Lower lobe of right lung (tissue), 2 donors: Measurements from ENCODE around the gene PXK. TPM values are rescaled to one million over a fixed set of nuclear protein-coding genes. Genes with fewer than 3 reads are reported as not detected.

Experiments used
- ATAC-seq, 2 donors: fragments of 200-7000 bp; cut with Tn5 transposase; one replicate each; pipeline ENCODE4 v1.9.1; 2020 to 2022; ENCODE audit warnings: mild to moderate bottlenecking in 2 of 2, moderate library complexity in 2 of 2
- DNase-seq: peaks from one replicate; pipeline ENCODE4 v3.0.0-alpha.2; 2020
- H3K27ac ChIP-seq: fragments of 200-600 bp; one replicate; pipeline ENCODE4 v1.8.0; 2022
- H3K27me3 ChIP-seq: fragments of 200-600 bp; one replicate; pipeline ENCODE4 v1.8.0; 2022; ENCODE audit warnings: low read depth
- H3K36me3 ChIP-seq: fragments of 200-600 bp; one replicate; pipeline ENCODE4 v1.8.0; 2022; ENCODE audit warnings: mild to moderate bottlenecking
- H3K4me1 ChIP-seq: fragments of 200-600 bp; one replicate; pipeline ENCODE4 v1.8.0; 2022
- H3K4me3 ChIP-seq: fragments of 200-600 bp; one replicate; pipeline ENCODE4 v1.8.0; 2022; ENCODE audit warnings: mild to moderate bottlenecking
- H3K9me3 ChIP-seq: fragments of 200-600 bp; one replicate; pipeline ENCODE4 v1.8.0; 2022
- intact Hi-C: fragments of 100-400 bp; cut with DNase I; formaldehyde crosslinking; loops from one replicate; pipeline ENCODE4 v1.11.0; 2022
- total RNA-seq: library from RNA; stranded (reverse); fragmentation: NEBNext Ultra II Directional; extraction: Animal tissue kit (Norgen Biotek cat#: 25700); gene quantifications from one replicate; pipeline ENCODE4 v1.2.1, GENCODE V29; 2021
- TF ChIP-seq, protein P1 (sequence below): fragments of 200-600 bp; IDR thresholded peaks from one replicate; pipeline ENCODE4 v1.8.0; 2022; ENCODE audit warnings: antibody characterized with exemption, mild to moderate bottlenecking
- donor health status: DM: no; HTN: yes; CAD: no; lungs with severe emphysema.

PXK gene
- total RNA-seq, 1 donor from 2014 or later = 23.7 TPM

DNA sequence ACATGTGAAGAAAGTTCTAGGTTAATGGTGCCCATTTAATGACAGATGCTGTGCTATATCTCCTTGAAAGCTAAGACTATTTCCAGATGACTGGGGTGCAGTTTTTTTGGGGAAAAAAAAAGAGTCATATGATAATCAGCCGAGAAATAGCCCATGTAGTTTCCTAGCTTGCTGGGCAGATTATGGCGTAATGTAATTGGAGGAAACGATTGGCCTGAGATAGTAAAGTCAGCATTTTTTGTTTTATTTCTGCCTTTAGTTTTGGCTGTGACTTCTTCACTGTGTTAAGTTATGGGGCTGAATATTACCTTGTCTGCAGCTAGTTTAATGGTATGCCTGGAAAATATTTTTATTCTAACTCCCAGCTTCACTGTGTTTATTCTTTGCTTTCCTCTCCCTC lies 77.0 kb downstream of the PXK start:
- ATAC-seq (no peak), DNase-seq (no peak)
- Histone ChIP-seq H3K4me3 (no peak overlapping the region), H3K4me1 (peaks cover 7% of the 10 kb centered on the region), H3K27ac (no peak overlapping the region), H3K27me3 (no peaks in the 10 kb centered on the region), H3K36me3 (peaks cover 69% of the 10 kb centered on the region), H3K9me3 (no peaks in the 10 kb centered on the region)
- TF ChIP-seq, protein P1, sequence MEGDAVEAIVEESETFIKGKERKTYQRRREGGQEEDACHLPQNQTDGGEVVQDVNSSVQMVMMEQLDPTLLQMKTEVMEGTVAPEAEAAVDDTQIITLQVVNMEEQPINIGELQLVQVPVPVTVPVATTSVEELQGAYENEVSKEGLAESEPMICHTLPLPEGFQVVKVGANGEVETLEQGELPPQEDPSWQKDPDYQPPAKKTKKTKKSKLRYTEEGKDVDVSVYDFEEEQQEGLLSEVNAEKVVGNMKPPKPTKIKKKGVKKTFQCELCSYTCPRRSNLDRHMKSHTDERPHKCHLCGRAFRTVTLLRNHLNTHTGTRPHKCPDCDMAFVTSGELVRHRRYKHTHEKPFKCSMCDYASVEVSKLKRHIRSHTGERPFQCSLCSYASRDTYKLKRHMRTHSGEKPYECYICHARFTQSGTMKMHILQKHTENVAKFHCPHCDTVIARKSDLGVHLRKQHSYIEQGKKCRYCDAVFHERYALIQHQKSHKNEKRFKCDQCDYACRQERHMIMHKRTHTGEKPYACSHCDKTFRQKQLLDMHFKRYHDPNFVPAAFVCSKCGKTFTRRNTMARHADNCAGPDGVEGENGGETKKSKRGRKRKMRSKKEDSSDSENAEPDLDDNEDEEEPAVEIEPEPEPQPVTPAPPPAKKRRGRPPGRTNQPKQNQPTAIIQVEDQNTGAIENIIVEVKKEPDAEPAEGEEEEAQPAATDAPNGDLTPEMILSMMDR = no peak
- intact Hi-C loops = loop anchor here (10.0 kb wide), 1 partner anchor 85 kb away; no protein-coding TSS in a partner anchor

DNA sequence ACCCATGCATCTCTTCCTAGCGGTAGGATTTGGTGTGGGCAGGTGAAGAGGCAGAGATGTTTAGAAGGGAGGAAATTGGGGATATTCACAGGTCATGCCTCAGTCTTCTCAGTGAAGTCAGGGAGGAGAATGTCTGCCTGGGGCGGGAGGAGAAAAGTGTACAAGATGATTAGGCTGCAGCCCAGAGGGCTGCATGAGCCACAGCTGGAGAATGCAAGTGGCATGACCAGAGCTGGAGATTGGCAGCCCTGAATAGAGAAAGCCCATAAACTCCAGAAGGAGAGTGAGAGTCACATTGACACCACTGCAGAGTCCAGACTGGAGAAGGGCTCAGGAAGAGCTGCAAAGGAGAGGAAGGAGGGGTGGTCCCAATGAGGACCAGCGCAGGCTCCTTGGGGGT lies 78.3 kb downstream of the PXK start:
- intact Hi-C loops = loop anchor here (10.0 kb wide), 1 partner anchor 86 kb away; no protein-coding TSS in a partner anchor
- DNase-seq = no peak
- no peak for ATAC-seq

DNA sequence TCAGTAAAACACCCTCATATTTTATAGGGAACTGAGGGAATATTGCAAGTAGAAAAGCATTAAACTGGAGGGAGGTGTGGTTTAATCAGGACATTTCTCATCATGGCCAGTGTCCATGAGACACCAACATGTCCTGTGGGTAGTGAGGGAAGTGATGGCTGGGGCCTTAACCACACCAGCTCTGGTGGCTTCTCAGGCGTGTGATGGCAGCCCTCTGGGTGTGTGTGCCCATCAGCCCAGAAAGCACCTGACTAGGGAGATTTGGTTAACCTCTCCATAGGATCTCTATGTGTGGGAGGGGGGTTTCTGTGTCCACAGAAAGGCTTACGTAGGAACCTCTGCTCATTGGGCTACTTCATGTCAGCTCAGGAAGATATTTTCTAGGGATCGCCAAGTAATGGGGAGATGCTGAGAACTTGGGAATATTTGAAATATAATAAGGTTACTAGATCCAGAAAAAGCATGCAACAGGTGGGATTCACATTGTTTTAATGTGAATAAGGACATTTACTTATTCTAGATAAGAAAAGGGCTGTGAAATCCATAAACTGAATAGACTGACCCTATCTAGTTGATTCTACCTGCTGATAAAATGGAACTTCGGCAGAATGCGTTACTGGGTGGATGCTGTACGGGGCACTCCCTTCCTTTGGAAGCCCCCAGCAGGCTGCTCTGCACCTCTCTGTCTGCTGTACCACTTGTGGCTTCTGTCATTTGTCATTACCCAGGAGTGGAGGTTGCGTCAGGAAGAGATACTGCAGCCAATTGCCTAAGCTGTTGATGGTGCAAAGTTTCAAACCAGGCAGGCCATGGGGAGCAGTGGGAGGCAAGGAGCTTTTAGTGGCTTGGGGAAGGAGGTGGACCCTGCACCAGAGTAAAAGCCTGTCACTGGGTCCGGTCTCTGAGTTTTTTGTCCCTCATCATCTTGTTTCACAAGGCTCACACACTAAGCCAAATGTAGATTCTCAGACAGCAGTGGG lies 79.4 kb downstream of the PXK start:
- no peaks in the 10 kb centered on the region for H3K9me3 ChIP-seq
- H3K4me3 ChIP-seq = no peak overlapping the region
- TF ChIP-seq, protein P1 = no peak
- DNase-seq (no peak), ATAC-seq (no peak)
- H3K4me1 ChIP-seq = peaks cover 7% of the 10 kb centered on the region
- H3K36me3 ChIP-seq = peaks cover 56% of the 10 kb centered on the region
- intact Hi-C loops = loop anchor here (10.0 kb wide), 1 partner anchor 87 kb away; no protein-coding TSS in a partner anchor
- no peaks in the 10 kb centered on the region for H3K27me3 ChIP-seq
- no peak overlapping the region for H3K27ac ChIP-seq

More for the DNA sequence above, 78.3 kb downstream of the PXK start:
- H3K36me3 ChIP-seq = peaks cover 62% of the 10 kb centered on the region
- H3K4me3 ChIP-seq = no peak overlapping the region
- H3K27ac ChIP-seq = no peak overlapping the region
- H3K4me1 ChIP-seq = peaks cover 7% of the 10 kb centered on the region
- TF ChIP-seq, protein P1 = no peak
- no peaks in the 10 kb centered on the region for H3K27me3 ChIP-seq
- no peaks in the 10 kb centered on the region for H3K9me3 ChIP-seq

DNA sequence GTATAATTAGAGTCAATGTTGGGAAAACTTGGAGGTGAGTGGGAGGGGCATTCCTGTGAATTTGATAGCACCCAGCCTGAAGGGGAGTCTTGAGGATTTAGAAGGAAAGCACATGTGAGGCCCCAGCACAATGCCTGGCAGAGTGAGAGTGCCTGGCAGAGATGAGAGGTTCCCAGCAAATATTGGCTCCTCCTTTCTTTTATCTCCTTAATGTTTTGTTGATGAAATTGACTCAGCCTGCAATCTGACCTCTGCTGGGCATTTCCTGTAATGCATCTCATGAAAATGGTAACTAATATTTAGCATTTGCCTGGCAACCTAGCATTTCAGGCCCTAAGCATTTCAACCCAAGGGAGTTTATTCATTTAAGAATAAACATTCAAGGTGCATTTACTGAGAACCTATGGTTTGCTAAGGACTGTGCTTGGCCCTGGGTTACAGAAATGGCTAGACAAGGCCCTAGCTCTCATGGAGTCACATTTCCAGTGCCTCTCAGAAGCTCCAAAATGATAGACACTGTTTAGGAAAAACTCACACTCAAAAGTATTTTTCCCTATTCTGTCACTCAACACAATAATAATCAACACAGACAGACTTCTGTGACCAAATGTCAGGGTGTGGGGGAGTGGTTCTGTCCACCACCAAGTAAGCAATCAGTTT lies 82.0 kb downstream of the PXK start:
- Histone ChIP-seq H3K4me1 (peaks cover 11% of the 10 kb centered on the region), H3K9me3 (no peaks in the 10 kb centered on the region), H3K36me3 (peaks cover 36% of the 10 kb centered on the region), H3K27ac (peak overlapping the region; percentile 25), H3K4me3 (no peak overlapping the region), H3K27me3 (no peaks in the 10 kb centered on the region)
- TF ChIP-seq, protein P1 = peak; percentile 70
- ATAC-seq (peak; percentile 73 to 74), DNase-seq (no peak)
- intact Hi-C loops = loop anchor here (10.0 kb wide), 1 partner anchor 90 kb away; no protein-coding TSS in a partner anchor

DNA sequence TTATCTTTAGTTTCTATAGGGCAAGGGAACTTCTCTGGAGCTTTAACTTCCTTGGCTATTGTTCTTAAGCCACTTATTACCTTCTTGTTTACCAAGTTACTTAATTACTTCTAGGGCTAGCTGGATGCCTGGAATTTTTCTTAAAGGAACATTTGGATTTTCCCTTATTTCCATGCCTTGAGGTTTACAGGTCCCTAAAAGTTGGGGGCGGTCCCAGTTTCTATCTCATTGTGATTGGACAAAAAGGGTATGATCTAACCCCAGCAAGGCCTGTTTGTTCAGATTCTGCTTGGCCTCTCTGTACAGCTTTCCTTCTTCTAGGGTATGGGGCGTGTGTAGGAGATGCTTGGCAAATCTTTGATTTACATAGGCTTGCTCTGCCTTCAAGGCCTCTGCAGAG lies 83.5 kb downstream of the PXK start:
- Histone ChIP-seq H3K36me3 (peaks cover 32% of the 10 kb centered on the region), H3K27me3 (no peaks in the 10 kb centered on the region), H3K4me3 (no peak overlapping the region), H3K4me1 (peaks cover 15% of the 10 kb centered on the region), H3K27ac (no peak overlapping the region), H3K9me3 (no peaks in the 10 kb centered on the region)
- DNase-seq = no peak
- TF ChIP-seq, protein P1 = no peak
- peak; percentile 21 to 39 for ATAC-seq
- intact Hi-C loops = loop anchor here (10.0 kb wide), 1 partner anchor 91 kb away; no protein-coding TSS in a partner anchor
